Karpas-422 (cell line): Measurements from ENCODE around the gene CFAP73. TPM values are rescaled to one million over a fixed set of nuclear protein-coding genes. Genes with fewer than 3 reads are reported as not detected.
"Not testable (repeated sequence)": the region's sequence is repeated elsewhere in the genome, so short reads cannot be mapped to it uniquely, and the experiment has no call there.

Source experiments
- DNase-seq: peaks from one replicate; pipeline ENCODE4 v3.0.0-alpha.2; 2015
- H2AFZ ChIP-seq: fragments of 200-600 bp; sonication (generic); 2 replicates; pipeline ENCODE4 v1.6.1; 2014; ENCODE audit warnings: antibody characterized with exemption, low read length, mixed read lengths
- H3K27ac ChIP-seq: fragments of 200-600 bp; sonication (generic); 2 replicates; pipeline ENCODE4 v1.5.1; 2014; ENCODE audit warnings: mild to moderate bottlenecking, low read length, moderate library complexity
- H3K27me3 ChIP-seq: fragments of 200-600 bp; sonication (generic); 2 replicates; pipeline ENCODE4 v1.6.1; 2014; ENCODE audit warnings: low read length, mixed read lengths
- H3K36me3 ChIP-seq: fragments of 200-600 bp; sonication (generic); 2 replicates; pipeline ENCODE4 v1.6.1; 2014; ENCODE audit warnings: low read length, mixed read lengths; ENCODE audit not compliant: insufficient read depth
- H3K4me1 ChIP-seq: fragments of 200-600 bp; sonication (generic); 2 replicates; pipeline ENCODE4 v1.6.1; 2014; ENCODE audit warnings: mild to moderate bottlenecking, low read length, mixed read lengths
- H3K4me2 ChIP-seq: fragments of 200-600 bp; sonication (generic); 2 replicates; pipeline ENCODE4 v1.6.1; 2014; ENCODE audit warnings: low read length, low read depth, mild to moderate bottlenecking; ENCODE audit not compliant: poor library complexity, severe bottlenecking
- H3K4me3 ChIP-seq: fragments of 200-600 bp; sonication (generic); 2 replicates; pipeline ENCODE4 v1.5.1; 2014; ENCODE audit warnings: mild to moderate bottlenecking, antibody characterized with exemption, low read length, mixed read lengths
- H3K79me2 ChIP-seq: fragments of 200-600 bp; sonication (generic); 2 replicates; pipeline ENCODE4 v1.6.1; 2014; ENCODE audit warnings: mild to moderate bottlenecking, low read length, mixed read lengths
- H3K9ac ChIP-seq: fragments of 200-600 bp; sonication (generic); 2 replicates; pipeline ENCODE4 v1.6.0; 2014; ENCODE audit warnings: low read length
- H3K9me2 ChIP-seq: fragments of 200-600 bp; sonication (generic), shearing (Covaris generic); replicated peaks from 2 replicates; pipeline ENCODE4 v1.6.0; 2014; ENCODE audit warnings: mild to moderate bottlenecking, low read length, moderate library complexity; ENCODE audit not compliant: insufficient read depth
- H3K9me3 ChIP-seq: fragments of 300-700, 200-600 bp; sonication (generic); 2 replicates; pipeline ENCODE4 v1.6.1; 2014; ENCODE audit warnings: low read length, mixed read lengths
- H4K20me1 ChIP-seq: fragments of 200-600 bp; sonication (generic); 2 replicates; pipeline ENCODE4 v1.6.1; 2014; ENCODE audit warnings: mild to moderate bottlenecking, antibody characterized with exemption, low read length, low read depth; ENCODE audit not compliant: insufficient read depth
- small RNA-seq: library from RNA; depleted of rRNA; stranded (forward); fragments of <200 nt; gene quantifications from one replicate; pipeline ENCODE3, GENCODE V24; 2014
- total RNA-seq: library from RNA; depleted of rRNA; stranded (reverse); fragments of >200 nt; shearing (Covaris generic); gene quantifications from 2 replicates; pipeline ENCODE4 v1.2.3, GENCODE V29; 2014; ENCODE audit warnings: low replicate concordance; rRNA removed

CFAP73 gene
- total RNA-seq, 1 experiment from 2014 or later = not detected

DNA sequence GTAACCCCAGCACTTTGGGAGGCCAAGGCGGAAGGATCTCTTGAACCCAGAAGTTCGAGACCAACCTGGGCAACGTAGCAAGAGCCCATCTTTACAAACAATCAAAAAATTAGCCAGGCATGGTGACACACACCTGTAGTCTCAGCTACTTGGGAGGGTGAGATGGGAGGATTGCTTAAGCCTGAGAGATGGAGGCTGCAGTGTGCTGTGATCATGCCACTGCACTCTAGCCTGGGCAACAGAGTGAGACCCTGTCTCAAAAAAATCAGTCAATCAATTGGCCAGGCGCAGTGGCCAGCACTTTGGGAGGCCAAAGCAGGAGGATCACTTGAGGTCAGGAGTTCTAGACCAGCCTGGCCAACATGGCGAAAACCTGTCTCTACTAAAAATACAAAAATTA is 57.3 kb downstream of the CFAP73 start:
- not testable (repeated sequence) for H3K79me2 ChIP-seq, H3K4me2 ChIP-seq, H3K27me3 ChIP-seq, H3K9me2 ChIP-seq, H3K36me3 ChIP-seq, H3K9ac ChIP-seq, H3K4me3 ChIP-seq, H4K20me1 ChIP-seq, H2AFZ ChIP-seq, DNase-seq, H3K9me3 ChIP-seq
- H3K4me1 ChIP-seq = peaks cover 32% of the 10 kb centered on the region
- H3K27ac ChIP-seq = peak overlapping the region; percentile 98; the same call in 1 of the 2 replicates

- Histone ChIP-seq H3K27ac (peak overlapping the region; percentile 98), H3K36me3 (no peaks in the 10 kb centered on the region), H3K9ac (peak overlapping the region; percentile 74), H3K4me2 (peak overlapping the region; percentile 74), H3K9me2 (no peaks in the 10 kb centered on the region), H3K79me2 (no peaks in the 10 kb centered on the region), H2AFZ (0 out of 2 replicates have a peak overlapping the region, but pooled peaks have one; percentile 31), H3K4me1 (peaks cover 32% of the 10 kb centered on the region), H4K20me1 (no peaks in the 10 kb centered on the region), H3K9me3 (no peaks in the 10 kb centered on the region), H3K4me3 (peak overlapping the region; percentile 45; the same call in 1 of the 2 replicates), H3K27me3 (no peaks in the 10 kb centered on the region)
- DNase-seq = peak; percentile 65
These were observed 58.1 kb downstream of the CFAP73 start for GRCh38 chr12:113207613-113208040.

DNA sequence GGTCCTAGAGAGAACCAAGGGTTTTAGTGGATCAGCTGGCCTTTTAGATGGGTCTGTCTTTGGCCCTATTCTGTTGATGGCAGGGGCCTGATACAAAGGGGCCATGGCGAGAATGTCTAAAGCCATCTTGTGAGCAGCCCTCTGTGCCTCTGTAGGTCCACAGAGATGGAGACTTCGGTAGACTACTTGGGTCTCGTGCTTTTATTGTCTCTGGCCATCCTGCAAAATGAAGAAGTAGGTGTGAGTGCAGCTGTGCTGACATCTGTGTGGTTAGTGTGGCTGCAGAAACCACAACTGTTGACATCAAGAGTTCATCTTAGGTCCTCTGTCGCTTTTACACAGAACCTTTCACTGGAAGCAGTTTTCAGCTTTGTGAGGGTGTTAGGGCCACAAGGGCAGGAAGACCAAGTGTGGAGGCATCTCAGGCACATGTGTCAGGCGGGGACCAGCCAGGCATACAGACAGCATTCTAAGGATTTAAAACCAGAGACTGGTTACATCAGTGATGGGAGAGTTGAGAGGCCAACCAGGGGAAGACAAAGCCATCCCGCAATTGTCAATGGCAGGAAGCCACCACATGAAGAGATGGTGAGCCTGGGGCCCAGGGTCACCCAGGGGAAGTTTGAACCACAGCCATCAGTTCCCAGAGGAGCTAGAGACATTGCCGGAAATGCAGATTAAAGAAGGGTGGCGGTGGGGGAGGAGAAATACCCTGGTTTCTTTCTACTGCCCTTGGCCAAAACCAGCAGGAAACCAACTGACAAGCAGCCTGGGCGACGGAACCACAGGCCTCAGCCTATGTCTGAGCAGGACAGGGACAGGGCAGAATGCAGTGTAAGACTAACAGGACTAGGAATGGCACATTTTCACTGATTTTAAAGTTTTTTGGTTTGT is 58.8 kb downstream of the CFAP73 start:
- peak overlapping the region; percentile 31; the same call in 1 of the 2 replicates for H2AFZ ChIP-seq
- H3K4me1 ChIP-seq = peaks cover 38% of the 10 kb centered on the region
- no peaks in the 10 kb centered on the region for H3K27me3 ChIP-seq
- peak overlapping the region; percentile 98 for H3K27ac ChIP-seq
- H3K36me3 ChIP-seq = no peaks in the 10 kb centered on the region
- no peaks in the 10 kb centered on the region for H3K79me2 ChIP-seq
- H3K9ac ChIP-seq = peak overlapping the region; percentile 74
- no peaks in the 10 kb centered on the region for H3K9me3 ChIP-seq
- DNase-seq = peak; percentile 94
- no peaks in the 10 kb centered on the region for H3K9me2 ChIP-seq
- peak overlapping the region; percentile 74 for H3K4me2 ChIP-seq
- H4K20me1 ChIP-seq = no peaks in the 10 kb centered on the region
- peak overlapping the region; percentile 45 for H3K4me3 ChIP-seq

Small RNAs within 50 kb of the gene (small RNA-seq; reads per million reads assigned to genes)
- gene MIR7106 (not detected), gene RF00019 (not detected)

Other genes starting within 250 kb of the CFAP73 start
- gene OAS1, start 242.8 kb upstream of the CFAP73 start, total RNA-seq = 23.6 and 23.7 TPM in 2 replicates
- gene OAS3, start 211.2 kb upstream of the CFAP73 start, total RNA-seq = 6.3 and 7.9 TPM in 2 replicates
- 3.0 and 6.3 TPM in 2 replicates for gene OAS2, start 171.2 kb upstream of the CFAP73 start, total RNA-seq
- 227 and 481 TPM in 2 replicates for gene DTX1, start 93.0 kb upstream of the CFAP73 start, total RNA-seq
- 3.3 and 3.4 TPM in 2 replicates for gene RASAL1, start 14.0 kb upstream of the CFAP73 start, total RNA-seq
- 28.2 and 81.5 TPM in 2 replicates for gene DDX54, start 35.8 kb downstream of the CFAP73 start, total RNA-seq
- 34.3 and 47.3 TPM in 2 replicates for gene RITA1, start 36.0 kb downstream of the CFAP73 start, total RNA-seq
- 43.9 and 46.4 TPM in 2 replicates for gene TPCN1, start 71.7 kb downstream of the CFAP73 start, total RNA-seq
- 5.9 and 9.0 TPM in 2 replicates for gene SLC8B1, start 185.4 kb downstream of the CFAP73 start, total RNA-seq
- 6.5 and 11.8 TPM in 2 replicates for gene PLBD2, start 208.9 kb downstream of the CFAP73 start, total RNA-seq